Hepatocyte (in vitro differentiated cells): ENCODE measurements around the gene HIVEP2. TPM values are rescaled to one million over a fixed set of nuclear protein-coding genes. Genes with fewer than 3 reads are reported as not detected.

Source experiments
- DNase-seq: peaks from one replicate; pipeline ENCODE4 v3.0.0-alpha.2; 2016; ENCODE audit warnings: low spot score
- H2AFZ ChIP-seq: fragments of 200-600 bp; sonication (generic); 2 replicates; pipeline ENCODE4 v1.6.0; 2016; ENCODE audit warnings: antibody characterized with exemption, mild to moderate bottlenecking
- H3K27ac ChIP-seq: fragments of 200-600 bp; sonication (generic); 2 replicates; pipeline ENCODE4 v1.5.1; 2016; ENCODE audit warnings: mild to moderate bottlenecking
- H3K27me3 ChIP-seq: fragments of 200-600 bp; sonication (generic); 2 replicates; pipeline ENCODE4 v1.6.1; 2016
- H3K36me3 ChIP-seq: fragments of 200-600 bp; sonication (generic); replicated peaks from 2 replicates; pipeline ENCODE4 v1.5.1; 2016; ENCODE audit warnings: low read depth; ENCODE audit not compliant: insufficient read depth
- H3K4me1 ChIP-seq: fragments of 200-600 bp; sonication (generic); 2 replicates; pipeline ENCODE4 v1.5.1; 2016; ENCODE audit warnings: mild to moderate bottlenecking, moderate library complexity; ENCODE audit not compliant: insufficient read depth
- H3K4me2 ChIP-seq: fragments of 200-600 bp; sonication (generic); 2 replicates; pipeline ENCODE4 v1.6.0; 2016
- H3K4me3 ChIP-seq: fragments of 200-600 bp; sonication (generic); 2 replicates; pipeline ENCODE4 v1.5.1; 2016; ENCODE audit warnings: mild to moderate bottlenecking
- H3K79me2 ChIP-seq: fragments of 200-600 bp; sonication (generic); 2 replicates; pipeline ENCODE4 v1.6.0; 2017; ENCODE audit warnings: mild to moderate bottlenecking
- H3K9me2 ChIP-seq: fragments of 200-600 bp; sonication (generic); replicated peaks from 2 replicates; pipeline ENCODE4 v1.6.0; 2017; ENCODE audit warnings: mild to moderate bottlenecking; ENCODE audit not compliant: insufficient read depth
- H3K9me3 ChIP-seq: fragments of 200-600 bp; sonication (generic); 2 replicates; pipeline ENCODE4 v1.5.1; 2016; ENCODE audit warnings: low read depth, mild to moderate bottlenecking
- H4K20me1 ChIP-seq: fragments of 200-600 bp; sonication (generic); 2 replicates; pipeline ENCODE4 v1.6.0; 2016; ENCODE audit warnings: mild to moderate bottlenecking; ENCODE audit not compliant: insufficient read depth, poor library complexity, severe bottlenecking
- CTCF ChIP-seq: fragments of 200-600 bp; sonication (generic); IDR thresholded peaks from 2 replicates; pipeline ENCODE4 v1.5.1; 2016; ENCODE audit warnings: antibody characterized with exemption, mild to moderate bottlenecking; ENCODE audit not compliant: poor library complexity
- EZH2 ChIP-seq: fragments of 200-600 bp; sonication (generic); IDR thresholded peaks from 2 replicates; pipeline ENCODE4 v1.6.1; 2016; ENCODE audit warnings: antibody characterized with exemption, mild to moderate bottlenecking, borderline replicate concordance
- EZH2phosphoT487 ChIP-seq: fragments of 200-600 bp; sonication (generic); IDR thresholded peaks from one replicate; pipeline ENCODE4 v1.6.1; 2018; ENCODE audit warnings: antibody characterized with exemption, mild to moderate bottlenecking, low read depth, moderate library complexity; ENCODE audit not compliant: unreplicated experiment, severe bottlenecking
- WGBS: methylation state at CpG from one replicate; pipeline ENCODE4 v1.1.6; 2016; ENCODE audit warnings: low lambda C conversion rate; ENCODE audit errors: missing lambda C conversion rate; 5-methylcytosine and 5-hydroxymethylcytosine counted together
- polyA plus RNA-seq: library from polyadenylated mRNA; unstranded; fragments of >200 nt; fragmentation: Nextera tagmentation; extraction: Ambion mirVana; gene quantifications from 2 replicates; pipeline ENCODE4 v1.2.1, GENCODE V29; 2016
- total RNA-seq: library from RNA; depleted of rRNA; stranded (reverse); fragments of >200 nt; gene quantifications from 2 replicates; pipeline ENCODE4 v1.2.3, GENCODE V29; 2014

Gene HIVEP2
- total and polyA plus RNA-seq, 2 experiments from 2014 or later: 3.3 to 9.4 TPM

- Histone ChIP-seq H3K79me2 (peaks cover 32% of the 10 kb centered on the region), H3K27me3 (no peaks in the 10 kb centered on the region), H4K20me1 (no peaks in the 10 kb centered on the region), H3K9me2 (no peaks in the 10 kb centered on the region), H2AFZ (no peak overlapping the region), H3K36me3 (no peaks in the 10 kb centered on the region), H3K4me3 (no peak overlapping the region), H3K27ac (peak overlapping the region; percentile 97), H3K4me1 (peaks cover 10% of the 10 kb centered on the region), H3K4me2 (peak overlapping the region; percentile 88), H3K9me3 (no peaks in the 10 kb centered on the region)
- WGBS: 82% methylated on average over 7 of the region's 7 CpGs
- TF ChIP-seq CTCF (no peak), EZH2 (no peak), EZH2phosphoT487 (no peak)
- peak; percentile 8 for DNase-seq
These were observed 19.3 kb downstream of the HIVEP2 start for GRCh38 chr6:142925575-142926110.

GRCh38 chr6:142918339-142919042, 26.5 kb downstream of the HIVEP2 start:
- no peak overlapping the region for H3K4me3 ChIP-seq
- no peaks in the 10 kb centered on the region for H3K79me2 ChIP-seq
- no peaks in the 10 kb centered on the region for H3K4me1 ChIP-seq
- H3K27ac ChIP-seq: no peak overlapping the region
- DNase-seq: no peak
- no peaks in the 10 kb centered on the region for H4K20me1 ChIP-seq
- 91% methylated on average over 9 of the region's 9 CpGs for WGBS
- H3K36me3 ChIP-seq: no peaks in the 10 kb centered on the region
- H2AFZ ChIP-seq: no peak overlapping the region
- TF ChIP-seq EZH2phosphoT487 (no peak), EZH2 (no peak), CTCF (no peak)
- no peaks in the 10 kb centered on the region for H3K9me3 ChIP-seq
- H3K27me3 ChIP-seq: no peaks in the 10 kb centered on the region
- no peak overlapping the region for H3K4me2 ChIP-seq
- no peaks in the 10 kb centered on the region for H3K9me2 ChIP-seq

GRCh38 chr6:142916881-142917280, 28.1 kb downstream of the HIVEP2 start:
- Histone ChIP-seq H3K27ac (no peak overlapping the region), H4K20me1 (no peaks in the 10 kb centered on the region), H3K79me2 (no peaks in the 10 kb centered on the region), H3K9me2 (no peaks in the 10 kb centered on the region), H3K27me3 (no peaks in the 10 kb centered on the region), H3K4me3 (no peak overlapping the region), H3K9me3 (no peaks in the 10 kb centered on the region), H2AFZ (no peak overlapping the region), H3K4me2 (no peak overlapping the region), H3K36me3 (no peaks in the 10 kb centered on the region), H3K4me1 (no peaks in the 10 kb centered on the region)
- WGBS: 100% methylated on average over 1 of the region's 1 CpG
- TF ChIP-seq CTCF: no peak
- no peak for TF ChIP-seq EZH2
- no peak for TF ChIP-seq EZH2phosphoT487
- DNase-seq: no peak
